HG03460 (cell line): Measurements from ENCODE around the gene KCNH1.

Experiments used
- ATAC-seq: cut with Tn5 transposase; IDR thresholded peaks from one replicate; pipeline ENCODE4 v1.9.1; 2021; ENCODE audit not compliant: unreplicated experiment

Gene KCNH1

GRCh38 chr1:210815641-210816550, 318.1 kb downstream of the KCNH1 start:
- ATAC-seq = no peak

- ATAC-seq = no peak
These were observed 319.4 kb downstream of the KCNH1 start for GRCh38 chr1:210814382-210815123.

- no peak for ATAC-seq
These were observed 332.4 kb downstream of the KCNH1 start for GRCh38 chr1:210801501-210801900.

GRCh38 chr1:210800756-210801155, 333.2 kb downstream of the KCNH1 start:
- no peak for ATAC-seq

- no peak for ATAC-seq
These were observed 333.6 kb downstream of the KCNH1 start for GRCh38 chr1:210800301-210800700.

- no peak for ATAC-seq
These were observed 336.5 kb downstream of the KCNH1 start for GRCh38 chr1:210797422-210797821.

- no peak for ATAC-seq
These were observed 337.5 kb downstream of the KCNH1 start for GRCh38 chr1:210796421-210796820.

GRCh38 chr1:210794445-210794844, 339.5 kb downstream of the KCNH1 start:
- ATAC-seq = no peak

GRCh38 chr1:210792250-210793102, 341.5 kb downstream of the KCNH1 start:
- ATAC-seq = no peak

GRCh38 chr1:210790196-210790595, 343.8 kb downstream of the KCNH1 start:
- ATAC-seq = no peak

- no peak for ATAC-seq
These were observed 346.1 kb downstream of the KCNH1 start for GRCh38 chr1:210787800-210788199.

- ATAC-seq = no peak
These were observed 347.4 kb downstream of the KCNH1 start for GRCh38 chr1:210786546-210786945.

- no peak for ATAC-seq
These were observed 350.0 kb downstream of the KCNH1 start for GRCh38 chr1:210783925-210784324.

GRCh38 chr1:210781652-210782051, 352.3 kb downstream of the KCNH1 start:
- no peak for ATAC-seq

- ATAC-seq = no peak
These were observed 354.7 kb downstream of the KCNH1 start for GRCh38 chr1:210779269-210779668.

- no peak for ATAC-seq
These were observed 356.0 kb downstream of the KCNH1 start for GRCh38 chr1:210777914-210778313.

GRCh38 chr1:210776712-210777111, 357.2 kb downstream of the KCNH1 start:
- ATAC-seq = no peak

- ATAC-seq = no peak
These were observed 358.7 kb downstream of the KCNH1 start for GRCh38 chr1:210775289-210775688.

- ATAC-seq = no peak
These were observed 360.5 kb downstream of the KCNH1 start for GRCh38 chr1:210773450-210773849.

GRCh38 chr1:210771131-210771530, 362.8 kb downstream of the KCNH1 start:
- ATAC-seq = no peak

GRCh38 chr1:210770396-210770984, 363.5 kb downstream of the KCNH1 start:
- no peak for ATAC-seq
